ES-I3 (cell line): ENCODE results near the gene HS2ST1.
"Not testable (repeated sequence)": the region's sequence is repeated elsewhere in the genome, so short reads cannot be mapped to it uniquely, and the experiment has no call there.

Experiments used
- H3K36me3 ChIP-seq: 2 replicates; pipeline ENCODE4 v1.6.1; 2013; ENCODE audit warnings: mild to moderate bottlenecking, low read length, control low read depth, moderate library complexity; ENCODE audit not compliant: insufficient read depth
- H3K4me1 ChIP-seq: 2 replicates; pipeline ENCODE4 v1.6.1; 2013; ENCODE audit warnings: mild to moderate bottlenecking, control low read depth, low read length; ENCODE audit not compliant: insufficient read depth
- H3K9ac ChIP-seq: 2 replicates; pipeline ENCODE4 v1.6.1; 2013; ENCODE audit warnings: low read depth, mild to moderate bottlenecking, low read length, moderate library complexity
- H3K9me3 ChIP-seq: 2 replicates; pipeline ENCODE4 v1.6.1; 2013; ENCODE audit warnings: mild to moderate bottlenecking, low read length, moderate library complexity; ENCODE audit not compliant: control insufficient read depth, insufficient read depth

Gene HS2ST1

DNA sequence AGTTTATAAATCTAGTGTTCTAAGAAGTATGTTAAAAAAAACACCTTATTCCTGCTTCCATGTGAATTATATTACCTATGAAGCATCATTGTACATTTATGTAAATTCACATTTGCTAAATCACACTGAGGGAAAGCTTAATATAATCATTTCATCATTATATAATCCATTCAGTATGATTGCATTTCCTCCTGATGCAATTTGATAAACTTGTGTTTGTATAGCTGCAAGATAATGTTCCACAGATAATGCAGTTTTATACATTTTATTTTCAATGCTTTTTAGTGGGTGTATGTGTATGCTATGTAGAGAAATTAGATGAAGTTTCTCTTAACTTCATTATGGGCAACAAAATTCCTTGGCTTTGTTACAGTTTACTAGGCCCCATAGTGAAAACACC lies 79.6 kb downstream of the HS2ST1 start:
- Histone ChIP-seq H3K9ac (no peak overlapping the region), H3K9me3 (no peaks in the 10 kb centered on the region), H3K4me1 (peaks cover 7% of the 10 kb centered on the region), H3K36me3 (no peaks in the 10 kb centered on the region)

- Histone ChIP-seq H3K9me3 (no peaks in the 10 kb centered on the region), H3K4me1 (no peaks in the 10 kb centered on the region; the same call in 1 of the 2 replicates), H3K9ac (no peak overlapping the region), H3K36me3 (no peaks in the 10 kb centered on the region)
Measured at GRCh38 chr1:86997538-86997937, 83.1 kb downstream of the HS2ST1 start.

GRCh38 chr1:86998280-86998679 lies 83.8 kb downstream of the HS2ST1 start:
- Histone ChIP-seq H3K36me3 (no peaks in the 10 kb centered on the region), H3K4me1 (no peaks in the 10 kb centered on the region; the same call in 1 of the 2 replicates), H3K9me3 (no peaks in the 10 kb centered on the region), H3K9ac (no peak overlapping the region)

DNA sequence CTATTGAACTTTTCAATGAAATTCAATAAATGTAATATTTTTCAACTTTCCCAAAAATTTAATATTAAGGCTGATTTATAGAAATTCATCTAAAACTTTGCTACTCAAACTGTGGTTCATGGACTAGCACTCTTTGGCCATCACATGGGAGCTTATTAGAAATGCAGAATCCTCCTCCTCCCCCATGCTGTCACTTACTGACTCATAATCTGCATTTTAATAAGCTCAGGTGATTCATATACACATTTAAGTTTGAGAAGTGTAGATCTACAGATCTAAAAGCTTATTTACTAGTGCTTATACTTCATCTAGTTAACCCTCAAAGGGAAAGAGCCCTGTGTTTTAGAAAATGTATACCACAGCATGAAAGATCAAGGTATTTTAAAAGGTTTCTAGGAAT lies 84.3 kb downstream of the HS2ST1 start:
- Histone ChIP-seq H3K9me3 (no peaks in the 10 kb centered on the region), H3K36me3 (no peaks in the 10 kb centered on the region)

GRCh38 chr1:87000460-87000859 lies 86.0 kb downstream of the HS2ST1 start:
- H3K36me3 ChIP-seq, result no peaks in the 10 kb centered on the region
- H3K9ac ChIP-seq, result no peak overlapping the region
- H3K4me1 ChIP-seq, result no peaks in the 10 kb centered on the region; the same call in 1 of the 2 replicates
- no peaks in the 10 kb centered on the region for H3K9me3 ChIP-seq

More for the DNA sequence above, 84.3 kb downstream of the HS2ST1 start:
- H3K4me1 ChIP-seq, result no peaks in the 10 kb centered on the region; the same call in 1 of the 2 replicates
- no peak overlapping the region for H3K9ac ChIP-seq

DNA sequence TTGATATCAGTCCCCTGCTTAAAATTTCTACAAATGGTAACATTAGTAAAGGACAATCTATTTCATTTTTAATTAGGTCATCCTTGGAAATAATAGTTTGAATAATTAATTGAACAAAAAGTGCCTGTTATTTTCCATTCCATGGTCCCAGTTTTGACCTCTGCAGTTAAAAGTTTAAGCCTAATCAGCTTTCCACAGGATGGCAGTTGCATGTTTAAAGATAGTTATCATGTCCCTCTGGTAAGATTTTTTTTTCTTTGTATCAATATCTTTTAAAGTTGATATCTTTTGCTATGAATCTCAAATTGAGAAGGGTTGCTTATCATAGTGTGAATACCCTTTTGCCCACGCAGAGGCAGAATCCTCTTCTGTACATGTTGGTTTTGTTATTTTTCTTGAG lies 90.4 kb downstream of the HS2ST1 start:
- Histone ChIP-seq H3K9ac (no peak overlapping the region), H3K9me3 (no peaks in the 10 kb centered on the region; the same call in 1 of the 2 replicates), H3K4me1 (no peaks in the 10 kb centered on the region; the same call in 1 of the 2 replicates), H3K36me3 (no peaks in the 10 kb centered on the region)

DNA sequence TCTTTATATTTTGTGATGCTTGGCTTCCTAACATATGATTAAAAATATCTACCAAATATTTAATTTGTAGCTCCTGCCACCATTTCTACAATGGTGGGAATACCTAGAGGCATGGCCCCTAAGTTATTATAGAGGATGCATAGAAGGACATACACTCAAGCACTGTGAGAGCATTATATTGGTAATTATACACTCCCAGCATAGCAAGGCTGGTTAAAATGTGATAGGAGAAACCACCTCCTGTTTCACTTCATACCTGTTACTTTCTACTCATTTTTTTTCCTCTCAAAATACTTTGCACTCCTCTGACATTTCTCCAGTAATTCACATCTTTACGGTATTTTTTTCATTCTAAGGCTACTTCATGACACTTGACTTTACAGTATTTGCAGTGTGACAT lies 92.9 kb downstream of the HS2ST1 start:
- no peak overlapping the region for H3K9ac ChIP-seq
- no peaks in the 10 kb centered on the region for H3K4me1 ChIP-seq
- H3K9me3 ChIP-seq, result peaks cover 7% of the 10 kb centered on the region
- no peaks in the 10 kb centered on the region for H3K36me3 ChIP-seq

- peaks cover 19% of the 10 kb centered on the region for H3K9me3 ChIP-seq
- not testable (repeated sequence) for H3K9ac ChIP-seq, H3K36me3 ChIP-seq, H3K4me1 ChIP-seq
Measured at GRCh38 chr1:87013385-87013784, 99.0 kb downstream of the HS2ST1 start.

DNA sequence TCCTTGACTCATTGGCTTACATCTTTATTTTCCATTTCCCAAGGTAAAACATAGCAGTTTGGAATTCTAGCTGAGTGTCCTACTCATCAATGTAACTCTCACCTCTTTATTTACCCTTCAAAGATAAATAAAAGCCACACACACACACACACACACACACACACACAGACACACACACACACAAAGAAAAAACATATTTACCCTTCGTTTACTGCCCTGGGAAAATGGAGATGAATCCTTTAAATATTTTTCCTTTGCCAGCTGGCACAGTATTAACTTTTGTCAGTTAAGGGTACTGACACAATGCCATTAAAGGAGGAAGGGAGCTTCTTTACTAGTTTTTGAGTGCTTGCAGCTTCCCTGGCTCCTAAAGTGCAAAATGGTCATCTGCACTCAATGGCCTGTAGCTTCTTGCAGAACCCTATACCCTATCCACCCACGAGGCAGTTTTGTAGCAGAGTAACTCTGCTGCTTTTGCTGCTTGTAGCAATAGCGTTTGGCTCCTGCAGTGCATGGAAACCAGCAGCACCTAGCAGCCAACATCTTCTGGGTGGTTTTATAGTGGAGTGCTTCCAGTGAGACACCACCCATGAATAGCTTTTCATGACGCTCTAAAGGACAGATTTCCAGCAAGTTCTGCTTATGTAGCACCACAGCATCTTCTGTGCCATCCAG lies 103.7 kb downstream of the HS2ST1 start:
- Histone ChIP-seq H3K9me3 (peaks cover 11% of the 10 kb centered on the region), H3K36me3 (no peaks in the 10 kb centered on the region), H3K9ac (no peak overlapping the region), H3K4me1 (no peaks in the 10 kb centered on the region)

GRCh38 chr1:87023326-87023725 lies 108.9 kb downstream of the HS2ST1 start:
- Histone ChIP-seq H3K9me3 (no peaks in the 10 kb centered on the region), H3K9ac (no peak overlapping the region), H3K4me1 (no peaks in the 10 kb centered on the region), H3K36me3 (no peaks in the 10 kb centered on the region)

- H3K9ac ChIP-seq, result no peak overlapping the region
- no peaks in the 10 kb centered on the region for H3K9me3 ChIP-seq
- no peaks in the 10 kb centered on the region for H3K36me3 ChIP-seq
- no peaks in the 10 kb centered on the region for H3K4me1 ChIP-seq
Measured at GRCh38 chr1:87024936-87025540, 110.6 kb downstream of the HS2ST1 start.

DNA sequence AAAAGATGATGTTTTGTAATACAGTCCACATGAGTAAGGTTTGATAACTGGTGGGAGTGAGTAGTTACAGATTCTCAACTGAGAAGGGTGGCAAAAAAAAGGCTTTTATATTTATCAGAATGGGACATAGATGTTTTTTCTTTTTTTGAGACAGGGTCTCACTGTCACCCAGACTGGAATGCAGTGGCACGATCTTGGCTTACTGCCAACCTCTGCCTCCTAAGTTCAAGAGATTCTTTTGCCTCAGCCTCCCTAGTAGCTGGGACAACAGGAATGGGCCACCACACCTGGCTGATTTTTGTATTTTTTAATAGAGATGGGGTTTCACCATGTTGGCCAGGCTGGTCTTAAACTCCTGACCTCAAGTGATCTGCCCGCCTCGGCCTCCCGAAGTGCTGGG lies 113.1 kb downstream of the HS2ST1 start:
- H3K9me3 ChIP-seq, H3K36me3 ChIP-seq, H3K9ac ChIP-seq, H3K4me1 ChIP-seq: not testable (repeated sequence)

DNA sequence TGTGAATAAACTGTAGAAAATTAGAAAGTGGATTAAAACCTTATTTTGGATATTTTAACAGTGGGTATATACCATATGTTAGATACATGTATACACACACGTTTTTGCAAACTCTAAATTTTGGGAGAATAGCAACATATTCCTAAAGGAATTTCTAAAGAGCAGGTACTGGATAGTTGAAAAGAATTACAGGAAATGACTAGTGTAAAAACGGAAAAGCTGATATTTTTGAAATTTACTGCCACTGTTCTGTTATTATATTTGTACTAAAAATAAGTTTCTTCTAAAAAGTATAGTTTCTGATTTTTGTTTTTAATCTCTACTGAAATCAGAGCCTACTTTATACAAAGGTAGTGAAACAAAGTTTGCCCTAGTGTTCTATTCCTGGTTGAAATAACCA lies 114.1 kb downstream of the HS2ST1 start:
- Histone ChIP-seq H3K9me3 (no peaks in the 10 kb centered on the region), H3K4me1 (no peaks in the 10 kb centered on the region), H3K36me3 (no peaks in the 10 kb centered on the region), H3K9ac (no peak overlapping the region)

DNA sequence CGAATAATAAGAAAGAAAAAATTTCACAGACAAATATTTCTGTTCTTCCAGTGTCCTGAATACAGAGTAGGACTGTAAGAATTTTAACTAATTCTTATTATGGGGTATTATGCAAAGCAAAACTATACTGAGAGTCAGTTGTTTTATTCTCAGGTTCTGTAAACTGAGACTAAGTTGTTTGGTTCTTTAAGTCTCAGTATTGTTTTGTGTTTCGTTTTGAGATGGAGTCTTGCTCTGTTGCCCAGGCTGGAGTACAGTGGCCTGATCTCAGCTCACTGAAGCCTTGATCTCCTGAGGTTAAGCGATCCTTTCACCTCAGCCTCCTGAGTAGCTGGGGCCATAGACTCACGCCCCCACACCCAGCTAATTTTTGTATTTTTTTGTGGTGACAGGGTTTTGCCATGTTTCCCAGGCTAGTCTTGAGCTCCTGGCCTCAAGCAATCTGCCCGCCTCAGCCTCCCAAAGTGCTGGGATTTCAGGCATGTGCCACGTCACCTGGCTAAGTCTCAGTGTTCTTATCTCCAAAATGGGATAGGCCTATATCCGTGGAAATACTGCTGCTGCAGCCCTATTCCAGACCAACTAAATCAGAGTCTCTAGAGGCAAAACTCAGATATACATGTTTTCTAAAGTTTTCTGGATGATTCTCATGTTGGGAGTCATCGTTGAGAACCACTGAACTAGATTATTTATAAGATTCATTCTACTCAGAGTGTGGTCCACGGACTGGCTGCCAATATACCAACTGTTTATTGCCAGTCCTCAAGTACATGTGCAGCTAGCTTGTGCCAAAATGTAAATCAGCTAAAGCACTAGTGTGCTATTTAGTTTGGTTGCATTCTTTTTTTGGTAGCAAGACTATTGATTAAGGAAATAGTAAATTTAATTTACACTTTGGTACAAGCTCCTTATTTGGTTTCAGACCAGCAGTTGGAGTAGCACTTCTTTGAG lies 116.6 kb downstream of the HS2ST1 start:
- no peaks in the 10 kb centered on the region for H3K4me1 ChIP-seq
- H3K9me3 ChIP-seq, result no peaks in the 10 kb centered on the region
- H3K36me3 ChIP-seq, result no peaks in the 10 kb centered on the region
- H3K9ac ChIP-seq, result no peak overlapping the region
